NB4 (cell line): ENCODE data around the gene PCDH15.
A peak's percentile ranks its signal among the peaks of the same experiment; 100 is the strongest.

Source experiments
- DNase-seq: peaks from one replicate; pipeline ENCODE4 v3.0.0; 2010; ENCODE audit warnings: low read depth
- H3K4me3 ChIP-seq: one replicate; pipeline ENCODE4 v1.5.1; 2011; ENCODE audit warnings: mild to moderate bottlenecking, low read depth, low read length, moderate library complexity
- MYC ChIP-seq: IDR thresholded peaks from 2 replicates; pipeline ENCODE4 v1.6.1; 2011; ENCODE audit warnings: low read depth, low read length
- POLR2A ChIP-seq: IDR thresholded peaks from 2 replicates; pipeline ENCODE4 v1.6.1; 2011; ENCODE audit warnings: mild to moderate bottlenecking; ENCODE audit not compliant: insufficient read length; ENCODE audit errors: extremely low read depth
- TF ChIP-seq, protein P1 (sequence below): IDR thresholded peaks from one replicate; pipeline ENCODE4 v1.5.1; 2012; ENCODE audit warnings: low read depth, low read length
- TF ChIP-seq, protein P2 (sequence below): IDR thresholded peaks from 2 replicates; pipeline ENCODE4 v1.6.1; 2011; ENCODE audit warnings: low read depth, low read length

PCDH15 gene

DNA sequence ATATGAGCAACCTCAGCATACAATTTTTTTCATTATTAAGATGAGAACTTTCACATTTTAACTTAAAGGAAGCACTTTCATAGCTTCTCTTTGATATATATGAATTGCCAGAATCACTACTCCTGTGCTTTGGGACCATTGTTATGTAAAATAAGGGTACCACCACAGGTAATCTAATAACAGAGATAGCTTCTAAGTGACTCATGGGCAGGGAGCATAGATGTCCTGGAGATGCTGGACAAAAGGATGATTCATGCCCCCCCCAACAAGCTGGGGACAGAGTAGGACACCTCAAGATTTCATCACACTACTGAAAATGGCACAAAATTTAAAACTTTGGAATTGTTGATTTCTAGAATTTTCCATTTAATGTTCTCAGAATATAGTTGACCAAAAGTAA is 641.1 kb downstream of the PCDH15 start:
- no peak overlapping the region for H3K4me3 ChIP-seq
- TF ChIP-seq, protein P1, sequence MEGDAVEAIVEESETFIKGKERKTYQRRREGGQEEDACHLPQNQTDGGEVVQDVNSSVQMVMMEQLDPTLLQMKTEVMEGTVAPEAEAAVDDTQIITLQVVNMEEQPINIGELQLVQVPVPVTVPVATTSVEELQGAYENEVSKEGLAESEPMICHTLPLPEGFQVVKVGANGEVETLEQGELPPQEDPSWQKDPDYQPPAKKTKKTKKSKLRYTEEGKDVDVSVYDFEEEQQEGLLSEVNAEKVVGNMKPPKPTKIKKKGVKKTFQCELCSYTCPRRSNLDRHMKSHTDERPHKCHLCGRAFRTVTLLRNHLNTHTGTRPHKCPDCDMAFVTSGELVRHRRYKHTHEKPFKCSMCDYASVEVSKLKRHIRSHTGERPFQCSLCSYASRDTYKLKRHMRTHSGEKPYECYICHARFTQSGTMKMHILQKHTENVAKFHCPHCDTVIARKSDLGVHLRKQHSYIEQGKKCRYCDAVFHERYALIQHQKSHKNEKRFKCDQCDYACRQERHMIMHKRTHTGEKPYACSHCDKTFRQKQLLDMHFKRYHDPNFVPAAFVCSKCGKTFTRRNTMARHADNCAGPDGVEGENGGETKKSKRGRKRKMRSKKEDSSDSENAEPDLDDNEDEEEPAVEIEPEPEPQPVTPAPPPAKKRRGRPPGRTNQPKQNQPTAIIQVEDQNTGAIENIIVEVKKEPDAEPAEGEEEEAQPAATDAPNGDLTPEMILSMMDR: no peak
- no peak for TF ChIP-seq POLR2A
- no peak for TF ChIP-seq MYC
- TF ChIP-seq, protein P2, sequence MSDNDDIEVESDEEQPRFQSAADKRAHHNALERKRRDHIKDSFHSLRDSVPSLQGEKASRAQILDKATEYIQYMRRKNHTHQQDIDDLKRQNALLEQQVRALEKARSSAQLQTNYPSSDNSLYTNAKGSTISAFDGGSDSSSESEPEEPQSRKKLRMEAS: no peak
- no peak for DNase-seq

DNA sequence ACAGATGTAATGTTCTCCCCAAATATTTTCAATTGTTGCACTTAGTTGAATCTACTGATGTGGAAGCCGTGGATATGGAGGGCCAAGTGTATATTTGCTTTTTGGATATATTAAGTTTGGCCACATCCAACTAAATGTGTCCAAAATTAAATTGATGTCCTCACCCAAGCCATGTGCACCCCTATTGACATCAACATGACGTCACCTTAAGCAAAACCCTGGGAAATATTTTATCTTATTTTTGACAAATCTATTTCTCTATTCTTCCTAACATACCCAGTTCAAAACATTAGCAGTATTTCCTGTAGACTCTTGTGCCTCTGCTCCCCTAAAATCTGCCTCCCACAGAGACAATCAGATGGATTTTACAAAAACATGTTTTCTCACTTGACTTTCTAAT is 652.5 kb downstream of the PCDH15 start:
- TF ChIP-seq, protein P1: no peak
- TF ChIP-seq, protein P2: no peak
- TF ChIP-seq POLR2A: no peak
- TF ChIP-seq MYC: no peak
- DNase-seq: no peak
- H3K4me3 ChIP-seq: no peak overlapping the region

DNA sequence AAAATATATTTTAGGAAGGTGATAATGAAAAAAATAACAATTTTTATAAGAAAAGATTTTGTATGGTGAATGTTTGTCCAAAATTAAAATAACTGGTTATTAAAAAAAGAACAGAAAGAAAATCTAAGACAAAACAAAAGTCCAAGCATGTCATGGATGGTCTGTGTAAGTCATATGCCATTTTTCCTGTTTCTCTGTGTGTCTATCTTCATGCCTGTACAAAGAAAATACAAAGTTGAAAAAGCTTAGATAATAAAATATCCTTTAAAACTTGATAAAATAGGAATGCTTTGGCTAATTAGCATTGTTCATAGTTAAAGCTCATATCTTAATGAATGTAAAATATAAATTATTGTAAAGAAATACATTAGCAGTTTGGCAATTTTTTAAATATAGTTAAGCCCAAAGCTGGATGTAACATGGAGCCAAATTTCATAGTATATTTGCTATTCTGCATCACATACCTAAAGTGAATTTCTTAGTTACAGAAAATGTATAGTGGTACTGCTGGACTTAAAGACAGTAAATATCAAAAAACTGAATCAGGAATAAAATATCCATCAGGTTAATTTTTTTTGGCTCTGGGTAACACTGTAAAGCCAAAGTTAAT is 661.1 kb downstream of the PCDH15 start:
- H3K4me3 ChIP-seq: no peak overlapping the region
- no peak for DNase-seq
- TF ChIP-seq MYC (no peak), POLR2A (no peak)
- TF ChIP-seq, protein P1: no peak
- TF ChIP-seq, protein P2: no peak

DNA sequence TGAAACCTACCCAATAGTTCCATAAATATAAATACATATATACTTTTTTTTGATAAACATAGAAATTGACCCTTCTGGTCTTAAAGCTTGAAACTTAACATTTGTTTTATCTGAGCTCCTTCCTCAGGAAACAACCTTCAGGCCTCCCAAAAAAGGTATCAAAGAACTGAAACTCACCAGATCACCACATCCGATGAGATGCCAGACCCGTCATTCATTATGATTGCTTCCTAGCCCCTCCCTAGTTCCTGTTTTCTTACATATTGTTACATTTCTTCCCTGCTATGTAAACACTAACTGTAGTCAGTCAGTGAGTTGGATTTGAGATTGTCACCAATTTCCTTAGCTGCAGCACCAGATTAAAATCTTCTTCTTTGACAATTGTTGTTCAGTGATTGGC is 663.6 kb downstream of the PCDH15 start:
- TF ChIP-seq POLR2A: no peak
- TF ChIP-seq, protein P1: no peak
- TF ChIP-seq, protein P2: no peak
- no peak for TF ChIP-seq MYC
- DNase-seq: no peak

DNA sequence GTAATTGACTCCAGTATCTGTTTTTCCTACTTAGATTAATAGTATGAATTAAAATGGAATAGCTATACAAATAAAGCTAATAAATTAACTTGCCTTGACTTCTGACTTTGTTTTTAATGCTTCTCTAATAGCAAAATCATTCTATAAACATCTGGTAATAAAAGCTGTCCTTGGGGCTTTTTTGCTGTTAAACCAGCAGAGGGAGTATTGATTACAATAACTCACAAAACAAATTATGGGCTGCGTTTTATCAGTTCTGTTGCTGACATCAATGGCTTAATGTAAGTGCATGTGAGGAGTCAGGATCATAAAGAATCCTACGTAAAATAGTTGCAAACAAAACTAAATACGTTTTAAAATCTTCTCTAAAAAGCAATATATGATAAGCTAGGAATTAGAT is 667.8 kb downstream of the PCDH15 start:
- peak; percentile 2 for DNase-seq
- TF ChIP-seq, protein P1: peak; percentile 32
- TF ChIP-seq MYC: no peak

More for the DNA sequence above, 663.6 kb downstream of the PCDH15 start:
- H3K4me3 ChIP-seq: no peak overlapping the region

DNA sequence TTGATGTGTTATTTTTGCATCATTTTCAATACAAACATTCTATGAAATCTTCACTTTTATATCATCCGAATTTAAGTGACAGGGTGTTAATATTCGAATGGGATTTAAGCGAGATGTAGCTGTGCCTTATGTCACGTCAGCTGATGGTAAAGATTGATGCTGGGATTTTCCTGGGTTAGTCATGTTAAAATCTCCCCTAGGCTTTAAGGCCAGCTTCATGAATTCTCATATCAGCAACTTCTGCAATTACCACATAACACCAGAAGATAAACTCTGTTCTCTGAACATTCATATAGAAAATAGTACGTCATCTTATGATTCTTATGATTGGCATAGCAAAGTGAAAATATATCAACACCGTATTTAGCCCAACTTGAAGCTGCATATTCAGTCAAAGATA is 669.2 kb downstream of the PCDH15 start:
- no peak for DNase-seq
- TF ChIP-seq, protein P1: no peak
- TF ChIP-seq POLR2A (no peak), MYC (no peak)
- TF ChIP-seq, protein P2: no peak
- H3K4me3 ChIP-seq: no peak overlapping the region

More for the DNA sequence above, 667.8 kb downstream of the PCDH15 start:
- no peak overlapping the region for H3K4me3 ChIP-seq
